ENCODE measurements around the gene SUPT4H1.
"Not testable (repeated sequence)": the region's sequence is repeated elsewhere in the genome, so short reads cannot be mapped to it uniquely, and the experiment has no call there.

The SUPT4H1 gene

GRCh38 chr17:58341136-58341860 lies 10.7 kb downstream of the SUPT4H1 start:
- not testable (repeated sequence) for DNase-seq (ENCODE audit: low read depth in 3 of 3)

- DNase-seq (ENCODE audit: low read depth in 3 of 3): no peak
Observed at GRCh38 chr17:58340405-58340876, 11.6 kb downstream of the SUPT4H1 start.

GRCh38 chr17:58339755-58340404 lies 12.1 kb downstream of the SUPT4H1 start:
- no peak for DNase-seq (ENCODE audit: low read depth in 3 of 3)

GRCh38 chr17:58338841-58339754 lies 12.9 kb downstream of the SUPT4H1 start:
- DNase-seq (ENCODE audit: low read depth in 3 of 3): peak in 1 of 3 experiments; percentile 30

- no peak for DNase-seq (ENCODE audit: low read depth in 3 of 3)
Observed at GRCh38 chr17:58338454-58338840, 13.6 kb downstream of the SUPT4H1 start.

GRCh38 chr17:58337600-58338453 lies 14.2 kb downstream of the SUPT4H1 start:
- peak; percentile 80 to 91 (median 91) for DNase-seq (ENCODE audit: low read depth in 3 of 3)

GRCh38 chr17:58337210-58337599 lies 14.8 kb downstream of the SUPT4H1 start:
- DNase-seq (ENCODE audit: low read depth in 3 of 3): peak in 1 of 3 experiments; percentile 20

GRCh38 chr17:58336456-58337209 lies 15.4 kb downstream of the SUPT4H1 start:
- no peak for DNase-seq (ENCODE audit: low read depth in 3 of 3)

GRCh38 chr17:58335779-58336455 lies 16.1 kb downstream of the SUPT4H1 start:
- no peak for DNase-seq (ENCODE audit: low read depth in 3 of 3)

GRCh38 chr17:58335061-58335731 lies 16.8 kb downstream of the SUPT4H1 start:
- no peak for DNase-seq (ENCODE audit: low read depth in 3 of 3)

- no peak for DNase-seq (ENCODE audit: low read depth in 3 of 3)
Observed at GRCh38 chr17:58334661-58335060, 17.3 kb downstream of the SUPT4H1 start.

GRCh38 chr17:58334256-58334655 lies 17.7 kb downstream of the SUPT4H1 start:
- DNase-seq (ENCODE audit: low read depth in 3 of 3): no peak

- DNase-seq (ENCODE audit: low read depth in 3 of 3): no peak
Observed at GRCh38 chr17:58333736-58334207, 18.2 kb downstream of the SUPT4H1 start.

GRCh38 chr17:58332778-58333735 lies 18.9 kb downstream of the SUPT4H1 start:
- peak in 2 of 3 experiments; percentile 44 to 63 for DNase-seq (ENCODE audit: low read depth in 3 of 3)

- DNase-seq (ENCODE audit: low read depth in 3 of 3): peak; percentile 89 to 91 (median 91)
Observed at GRCh38 chr17:58331815-58332777, 19.9 kb downstream of the SUPT4H1 start.

GRCh38 chr17:58330997-58331814 lies 20.8 kb downstream of the SUPT4H1 start:
- peak in 2 of 3 experiments; percentile 74 to 76 for DNase-seq (ENCODE audit: low read depth in 3 of 3)

All from stimulated activated CD4-positive, alpha-beta T cell treated with anti-CD3 and anti-CD28 coated beads, TNF-alpha, amount 100 ng/mL, for 4 hours (primary cell).